ENCODE data around the gene PRPF19.

GRCh38 chr11:60895687-60896086, 10.7 kb downstream of the PRPF19 start:
- TF ChIP-seq POLR2AphosphoS5 (IDR thresholded peaks at IDR 0.05; ENCODE audit: low read depth, low read length): no peak
- TF ChIP-seq POLR2A (IDR thresholded peaks at IDR 0.05; ENCODE audit: low read depth, low read length): no peak
- no peak for TF ChIP-seq TAF1 (IDR thresholded peaks at IDR 0.05; ENCODE audit: low read depth, low read length)
- no peak for TF ChIP-seq SPI1 (IDR thresholded peaks at IDR 0.05; ENCODE audit: low read depth, low read length)
- TF ChIP-seq PAX5 (IDR thresholded peaks at IDR 0.05; ENCODE audit: insufficient read depth, low read length, severe bottlenecking): no peak
- TF ChIP-seq POU2F2 (IDR thresholded peaks at IDR 0.05; ENCODE audit: low read depth, low read length): no peak
